Measurements from ENCODE around the gene GPNMB. TPM values are rescaled to one million over a fixed set of nuclear protein-coding genes. Genes with fewer than 3 reads are reported as not detected.
A peak's percentile ranks its signal among the peaks of the same experiment; 100 is the strongest.

The GPNMB gene
- total RNA-seq, 4 donors from 2014 or later, result 47.4 to 156 (median 72.5) TPM

- H3K27me3 ChIP-seq, result no peaks in the 10 kb centered on the region
- H3K4me1 ChIP-seq, result peaks cover 0 to 21% (median 6%) of the 10 kb centered on the region in 4 donors
- no peak overlapping the region for H3K4me3 ChIP-seq
- H3K27ac ChIP-seq, result no peak overlapping the region
- H3K36me3 ChIP-seq, result no peaks in the 10 kb centered on the region
- TF ChIP-seq EP300 (IDR thresholded peaks at IDR 0.05) (no peak), POLR2A (IDR thresholded peaks at IDR 0.05) (no peak)
- TF ChIP-seq, protein P1, sequence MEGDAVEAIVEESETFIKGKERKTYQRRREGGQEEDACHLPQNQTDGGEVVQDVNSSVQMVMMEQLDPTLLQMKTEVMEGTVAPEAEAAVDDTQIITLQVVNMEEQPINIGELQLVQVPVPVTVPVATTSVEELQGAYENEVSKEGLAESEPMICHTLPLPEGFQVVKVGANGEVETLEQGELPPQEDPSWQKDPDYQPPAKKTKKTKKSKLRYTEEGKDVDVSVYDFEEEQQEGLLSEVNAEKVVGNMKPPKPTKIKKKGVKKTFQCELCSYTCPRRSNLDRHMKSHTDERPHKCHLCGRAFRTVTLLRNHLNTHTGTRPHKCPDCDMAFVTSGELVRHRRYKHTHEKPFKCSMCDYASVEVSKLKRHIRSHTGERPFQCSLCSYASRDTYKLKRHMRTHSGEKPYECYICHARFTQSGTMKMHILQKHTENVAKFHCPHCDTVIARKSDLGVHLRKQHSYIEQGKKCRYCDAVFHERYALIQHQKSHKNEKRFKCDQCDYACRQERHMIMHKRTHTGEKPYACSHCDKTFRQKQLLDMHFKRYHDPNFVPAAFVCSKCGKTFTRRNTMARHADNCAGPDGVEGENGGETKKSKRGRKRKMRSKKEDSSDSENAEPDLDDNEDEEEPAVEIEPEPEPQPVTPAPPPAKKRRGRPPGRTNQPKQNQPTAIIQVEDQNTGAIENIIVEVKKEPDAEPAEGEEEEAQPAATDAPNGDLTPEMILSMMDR (IDR thresholded peaks at IDR 0.05), result no peak
- H3K9me3 ChIP-seq, result no peaks in the 10 kb centered on the region
- DNase-seq (ENCODE audit: low spot score in 2 of 2), result no peak
Observed at GRCh38 chr7:23295401-23295697, 48.8 kb downstream of the GPNMB start.

- peak overlapping the region; percentile 72 to 100 (median 80) for H3K4me3 ChIP-seq
- H3K36me3 ChIP-seq, result peaks cover 0 to 20% (median 0%) of the 10 kb centered on the region in 3 donors
- WGBS, 2 donors, result 33 to 41% methylated on average over 10 to 11 of the region's 11 CpGs
- H3K4me1 ChIP-seq, result peaks cover 0 to 50% (median 14%) of the 10 kb centered on the region in 4 donors
- DNase-seq (ENCODE audit: low spot score in 2 of 2), result no peak
- no peaks in the 10 kb centered on the region for H3K27me3 ChIP-seq
- TF ChIP-seq EP300 (IDR thresholded peaks at IDR 0.05), result no peak
- no peak for TF ChIP-seq POLR2A (IDR thresholded peaks at IDR 0.05)
- peak overlapping the region; percentile 86 to 92 (median 92) for H3K27ac ChIP-seq
- no peaks in the 10 kb centered on the region for H3K9me3 ChIP-seq
Observed at GRCh38 chr7:23298141-23298881, 51.7 kb downstream of the GPNMB start.

DNA sequence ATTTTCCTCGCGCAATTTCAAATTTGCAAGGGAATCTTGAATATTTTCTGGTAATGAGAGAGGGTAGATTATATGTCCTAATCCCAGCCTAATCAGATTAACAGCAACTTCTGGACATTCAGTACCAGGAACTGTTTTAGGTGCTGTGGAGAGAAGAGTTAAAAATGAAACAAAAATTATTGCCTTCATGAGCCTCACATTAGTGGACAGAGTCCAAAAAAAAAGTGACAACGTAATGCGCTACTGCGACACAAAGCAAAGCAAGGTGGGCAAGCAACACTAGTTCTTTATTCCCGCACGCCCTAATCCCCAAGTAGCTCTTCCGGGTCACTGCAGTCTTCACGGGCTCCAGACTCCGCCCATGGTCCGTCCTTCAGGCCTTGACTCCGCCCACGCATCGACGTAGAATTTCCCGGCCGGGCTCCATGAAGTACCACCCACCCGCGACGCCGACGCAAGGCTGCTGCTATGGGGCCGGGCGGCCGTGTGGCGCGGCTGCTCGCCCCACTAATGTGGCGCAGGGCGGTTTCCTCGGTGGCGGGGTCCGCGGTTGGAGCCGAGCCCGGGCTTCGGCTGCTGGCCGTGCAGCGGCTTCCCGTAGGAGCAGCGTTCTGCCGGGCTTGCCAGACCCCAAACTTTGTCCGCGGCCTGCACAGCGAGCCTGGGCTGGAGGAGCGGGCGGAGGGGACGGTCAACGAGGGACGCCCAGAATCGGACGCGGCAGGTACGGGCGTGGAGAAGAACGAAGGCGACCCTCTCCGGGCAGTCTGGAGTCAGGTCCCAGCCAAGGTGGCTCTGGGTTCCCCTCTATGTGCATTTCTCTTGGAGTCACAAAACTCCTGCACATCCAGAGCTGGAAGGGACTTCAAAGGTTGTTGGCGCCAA lies 52.6 kb downstream of the GPNMB start, which contains the start of gene MALSU1:
TSS of gene MALSU1 (plus strand) at position 455 of the 885 bp plus-strand sequence. CDS start at position 469, 14 bp downstream.
- Histone ChIP-seq H3K27ac (peak within 1 kb of the TSS; percentile 86 to 92 (median 92)), H3K27me3 (no peaks in the 10 kb centered on the region), H3K4me1 (peaks cover 0 to 56% (median 14%) of the 10 kb centered on the region in 4 donors), H3K4me3 (peak within 1 kb of the TSS; percentile 72 to 100 (median 80)), H3K9me3 (no peaks in the 10 kb centered on the region), H3K36me3 (peaks cover 0 to 27% (median 0%) of the 10 kb centered on the region in 3 donors)
- WGBS, 2 donors, result 1 to 2% methylated on average over 31 to 57 of the region's 59 CpGs
- TF ChIP-seq EP300 (IDR thresholded peaks at IDR 0.05), result peak; percentile 60 to 98
- TF ChIP-seq, protein P1 (IDR thresholded peaks at IDR 0.05), result peak in 2 of 5 experiments; percentile 16 to 28
- peak; percentile 83 to 92 for TF ChIP-seq POLR2A (IDR thresholded peaks at IDR 0.05)
- DNase-seq (ENCODE audit: low spot score in 2 of 2), result peak; percentile 96 to 97

DNA sequence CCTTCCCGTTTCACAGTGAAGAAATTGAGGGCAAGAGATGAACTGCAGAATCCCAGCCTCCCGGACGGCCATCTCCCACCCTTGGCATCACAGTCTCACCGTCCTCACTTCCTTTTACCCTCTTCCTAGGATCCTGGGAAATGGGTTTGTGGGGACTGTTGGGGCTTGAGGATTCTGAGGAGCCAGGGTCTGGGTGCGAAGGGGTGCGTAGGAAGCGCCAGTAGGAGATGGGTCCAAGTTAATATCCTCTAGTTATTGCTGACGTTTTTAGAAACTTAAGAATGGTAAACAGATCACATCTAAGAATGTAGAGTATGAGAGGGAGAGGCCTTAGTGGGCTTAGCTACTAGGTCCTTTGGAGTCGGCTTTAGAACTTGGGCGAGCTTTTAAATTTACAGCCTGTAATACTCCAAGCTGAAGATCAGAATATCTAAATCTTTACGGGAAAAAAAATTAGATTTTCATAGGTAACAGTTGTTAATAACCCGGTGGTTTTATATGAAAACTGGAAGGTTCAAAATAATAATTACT lies 53.3 kb downstream of the GPNMB start:
- Histone ChIP-seq H3K9me3 (no peaks in the 10 kb centered on the region), H3K4me3 (peak overlapping the region; percentile 72 to 100 (median 80)), H3K27ac (peak overlapping the region; percentile 86 to 92 (median 92)), H3K27me3 (no peaks in the 10 kb centered on the region), H3K4me1 (peaks cover 0 to 60% (median 14%) of the 10 kb centered on the region in 4 donors), H3K36me3 (peaks cover 0 to 34% (median 0%) of the 10 kb centered on the region in 3 donors)
- WGBS, 2 donors, result 7 to 10% methylated on average over 12 of the region's 12 CpGs
- no peak for TF ChIP-seq POLR2A (IDR thresholded peaks at IDR 0.05)
- TF ChIP-seq, protein P1 (IDR thresholded peaks at IDR 0.05), result no peak
- TF ChIP-seq EP300 (IDR thresholded peaks at IDR 0.05), result no peak
- DNase-seq (ENCODE audit: low spot score in 2 of 2), result no peak

- TF ChIP-seq, protein P1 (IDR thresholded peaks at IDR 0.05), result no peak
Observed at GRCh38 chr7:23306936-23307521, 60.5 kb downstream of the GPNMB start.

More at GRCh38 chr7:23306936-23307521, 60.5 kb downstream of the GPNMB start:
- WGBS, 2 donors, result 89 to 93% methylated on average over 2 of the region's 2 CpGs
- no peaks in the 10 kb centered on the region for H3K9me3 ChIP-seq
- H3K27me3 ChIP-seq, result no peaks in the 10 kb centered on the region
- H3K4me1 ChIP-seq, result peaks cover 0 to 29% (median 0%) of the 10 kb centered on the region in 4 donors
- no peak for DNase-seq (ENCODE audit: low spot score in 2 of 2)
- H3K27ac ChIP-seq, result no peak overlapping the region
- peaks cover 0 to 60% (median 7%) of the 10 kb centered on the region in 3 donors for H3K36me3 ChIP-seq
- no peak overlapping the region for H3K4me3 ChIP-seq

Measured in tibial nerve (tissue), 4 donors.